ENCODE measurements around the gene GLIS2.
A peak's percentile ranks its signal among the peaks of the same experiment; 100 is the strongest.

GLIS2 gene

DNA sequence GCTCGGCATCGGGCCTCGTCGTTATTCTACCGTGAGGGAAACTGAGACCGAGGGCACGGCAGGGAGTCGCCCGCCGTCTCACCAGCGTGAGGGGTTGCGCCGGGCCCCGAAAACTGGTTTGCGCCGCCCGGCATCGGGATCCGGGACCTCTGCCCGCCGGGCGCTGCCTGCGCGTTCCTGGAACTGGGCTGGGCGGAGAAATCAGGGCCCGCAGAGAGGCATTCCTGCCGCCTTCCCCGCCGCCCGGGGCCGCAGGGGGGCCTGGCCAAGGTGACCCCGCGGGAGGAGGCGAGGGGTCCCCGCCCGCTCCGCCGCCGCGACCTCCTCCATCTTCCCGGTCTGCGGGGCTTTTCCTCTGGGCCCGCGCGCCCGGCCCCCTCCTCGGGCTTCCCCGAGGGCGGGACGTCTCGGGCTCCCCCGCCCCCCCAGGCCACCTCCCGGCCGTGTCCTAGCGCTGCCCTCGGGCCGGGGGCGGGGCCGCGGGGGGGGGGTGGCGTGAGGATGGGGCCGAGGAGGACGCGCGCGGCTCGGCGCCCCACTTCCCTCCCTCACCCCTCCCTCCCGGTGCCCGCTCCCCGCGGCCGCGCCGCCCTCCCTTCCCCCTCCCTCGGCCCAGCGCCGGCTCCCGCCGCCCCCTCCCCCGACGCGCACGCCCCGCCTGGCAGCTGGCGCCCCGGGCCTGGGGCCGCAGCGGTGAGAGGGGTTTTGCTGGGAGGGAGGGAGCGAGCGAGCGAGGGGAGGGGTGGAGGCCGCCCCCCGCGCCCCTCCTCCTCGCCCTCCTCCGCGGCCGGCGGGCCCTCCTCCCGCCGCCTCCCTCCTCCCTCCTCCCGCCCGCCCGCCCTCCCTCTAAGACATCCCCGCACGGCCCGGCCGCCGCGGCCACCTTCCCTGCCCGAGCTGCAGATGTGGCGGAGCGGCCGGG is at the start of gene GLIS2:
Gene GLIS2 (plus strand): TSS at position 882 of the 922 bp plus-strand sequence. CDS start 16,214 bp downstream, outside the sequence.
- peak; percentile 87 for DNase-seq

GRCh38 chr16:4266372-4266771 is 49.5 kb upstream of the GLIS2 start:
- DNase-seq: no peak

DNA sequence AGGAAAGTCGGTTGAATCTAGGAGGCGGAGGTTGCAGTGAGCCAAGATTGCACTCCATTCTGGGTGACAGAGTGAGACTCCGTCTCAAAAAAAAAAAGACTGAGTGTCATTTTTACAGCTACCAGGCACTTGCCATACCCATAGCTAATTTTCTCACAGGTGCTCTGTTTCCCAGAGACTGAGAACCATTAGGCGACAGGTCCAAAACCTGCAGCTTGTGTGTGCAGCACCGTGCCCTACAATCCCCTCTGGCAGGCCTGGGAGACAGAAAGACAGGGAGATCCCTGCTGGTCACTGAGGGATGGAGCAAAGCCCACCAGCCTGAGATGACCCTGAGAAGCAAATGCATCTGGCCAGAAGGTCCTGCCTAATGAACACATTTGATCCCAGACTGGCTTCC is 45.8 kb upstream of the GLIS2 start:
- DNase-seq: no peak

DNA sequence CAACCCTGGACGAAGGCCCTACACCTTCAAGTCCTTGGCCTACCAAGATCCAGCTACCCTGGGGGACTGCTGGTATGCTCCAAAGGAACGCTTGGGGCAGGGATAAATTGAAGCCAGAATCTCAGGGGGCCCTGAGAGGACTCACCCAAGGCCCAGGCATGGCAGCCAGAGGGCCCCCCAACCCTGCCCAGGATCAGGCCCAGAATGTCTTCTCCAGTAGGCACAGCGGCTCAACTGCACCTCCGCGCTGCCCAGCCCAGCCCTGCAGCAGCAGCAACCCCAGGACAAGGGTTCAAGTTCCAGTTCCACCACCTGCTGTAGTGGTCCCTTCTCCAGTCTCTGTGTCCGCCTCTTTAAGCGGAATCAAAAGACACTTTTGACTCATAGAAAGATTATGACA is 45.3 kb upstream of the GLIS2 start:
- DNase-seq: no peak

GRCh38 chr16:4271176-4272113 is 44.4 kb upstream of the GLIS2 start:
- DNase-seq: peak; percentile 75

DNA sequence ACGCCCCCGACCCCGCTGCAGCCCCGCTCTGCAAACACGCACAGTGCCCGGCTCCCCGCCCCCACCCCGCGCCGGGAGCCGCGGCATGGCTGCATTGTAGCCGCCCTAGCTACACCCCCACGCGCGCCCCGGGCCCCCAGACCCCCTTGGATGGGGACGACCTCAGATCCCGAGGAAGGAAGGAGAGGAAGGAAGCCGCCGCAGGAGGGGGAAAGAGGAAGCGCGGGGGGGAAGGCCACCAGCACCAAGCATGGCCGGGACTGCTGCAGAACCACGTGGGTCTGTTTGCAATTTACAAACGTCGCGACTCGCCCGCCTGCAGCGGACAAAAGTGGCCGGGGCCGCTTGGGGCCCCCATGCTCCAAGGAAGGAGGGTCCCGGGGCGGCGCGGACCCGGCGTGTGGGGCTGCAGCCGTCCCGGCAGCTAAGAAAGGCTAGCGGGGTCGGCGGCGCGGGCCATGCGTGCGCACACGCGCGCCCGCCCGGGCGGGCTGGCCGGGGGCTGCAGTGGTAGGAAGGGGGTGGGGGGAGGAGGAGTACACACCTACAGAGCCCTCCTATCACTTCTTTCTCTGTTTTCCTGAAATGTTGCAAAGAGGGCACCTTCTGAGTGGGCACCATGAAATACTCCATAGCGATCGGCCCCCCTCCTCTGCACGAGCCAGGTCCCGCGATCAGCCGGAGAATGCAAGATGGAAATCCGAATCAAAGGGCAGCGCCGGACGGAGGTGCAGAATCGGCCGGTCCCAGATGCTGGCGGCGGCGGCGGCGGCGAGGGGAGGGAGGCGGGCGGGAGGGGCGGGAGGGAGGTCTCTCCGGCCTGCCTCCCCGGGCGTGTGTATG is 43.5 kb upstream of the GLIS2 start:
- no peak for DNase-seq

GRCh38 chr16:4273858-4274311 is 42.0 kb upstream of the GLIS2 start:
- no peak for DNase-seq

DNA sequence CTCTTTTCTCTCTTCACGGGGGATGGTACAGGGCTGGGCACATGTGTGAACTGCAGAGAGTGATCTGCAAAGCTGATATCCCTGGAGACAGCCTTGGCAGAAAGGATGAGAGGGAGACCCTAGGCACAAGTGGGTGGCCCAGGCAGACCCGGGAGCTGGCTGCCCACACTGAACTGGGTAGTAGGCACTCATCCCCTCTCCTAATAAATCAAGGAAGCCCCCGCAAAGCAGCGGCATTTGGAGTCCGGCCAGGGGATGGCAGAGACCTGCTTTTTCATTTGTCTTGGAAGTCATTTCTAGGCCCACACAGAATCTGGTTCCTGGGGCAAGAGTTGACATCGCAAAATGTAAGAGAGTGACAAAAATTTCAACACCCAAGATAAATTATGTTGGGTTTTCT is 40.0 kb upstream of the GLIS2 start:
- no peak for DNase-seq

DNA sequence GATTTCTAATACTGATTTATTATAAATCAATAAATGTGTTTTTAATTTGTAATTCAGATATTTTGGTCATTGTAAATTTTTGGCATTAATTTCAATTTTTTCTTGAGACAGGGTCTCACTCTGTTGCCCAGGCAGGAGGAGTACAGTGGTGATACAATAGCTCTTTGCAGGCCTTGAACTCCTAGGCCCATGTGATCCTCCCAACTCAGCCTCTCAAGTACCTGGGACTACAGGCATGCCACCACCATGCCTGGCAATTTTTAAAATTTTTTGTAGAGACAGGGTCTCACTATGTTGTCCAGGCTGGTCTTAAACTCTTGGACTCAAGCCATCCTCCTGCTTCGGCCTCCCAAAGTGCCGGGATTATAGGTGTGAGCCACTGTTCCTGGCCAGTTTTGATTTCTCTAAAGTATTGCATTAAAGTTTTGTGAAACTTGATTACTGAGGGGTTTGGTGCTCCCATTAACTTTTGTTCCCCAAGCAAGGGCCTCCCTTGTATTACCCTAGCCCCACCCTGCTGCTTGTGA is 37.8 kb upstream of the GLIS2 start:
- no peak for DNase-seq

DNA sequence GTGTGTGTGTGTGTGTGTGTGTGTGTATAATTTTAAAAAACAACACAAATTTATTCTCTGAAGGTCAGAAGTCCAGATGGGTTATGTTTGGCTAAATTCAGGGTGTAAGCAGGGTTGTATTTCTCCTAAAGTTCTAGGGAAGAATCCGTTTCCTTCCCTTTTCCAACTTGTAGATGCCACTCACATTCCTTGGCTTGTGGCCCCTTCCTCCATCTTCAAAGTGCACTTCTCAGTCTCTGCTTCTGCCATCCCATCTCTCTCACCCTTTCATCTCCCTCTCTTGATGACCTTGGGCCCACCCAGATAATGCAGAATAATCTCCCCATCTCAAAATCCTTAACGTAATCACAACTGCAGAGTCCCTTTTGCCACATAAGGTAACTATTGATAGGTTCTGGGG is 35.2 kb upstream of the GLIS2 start:
- DNase-seq: no peak

GRCh38 chr16:4283441-4283840 is 32.4 kb upstream of the GLIS2 start:
- DNase-seq: no peak

DNA sequence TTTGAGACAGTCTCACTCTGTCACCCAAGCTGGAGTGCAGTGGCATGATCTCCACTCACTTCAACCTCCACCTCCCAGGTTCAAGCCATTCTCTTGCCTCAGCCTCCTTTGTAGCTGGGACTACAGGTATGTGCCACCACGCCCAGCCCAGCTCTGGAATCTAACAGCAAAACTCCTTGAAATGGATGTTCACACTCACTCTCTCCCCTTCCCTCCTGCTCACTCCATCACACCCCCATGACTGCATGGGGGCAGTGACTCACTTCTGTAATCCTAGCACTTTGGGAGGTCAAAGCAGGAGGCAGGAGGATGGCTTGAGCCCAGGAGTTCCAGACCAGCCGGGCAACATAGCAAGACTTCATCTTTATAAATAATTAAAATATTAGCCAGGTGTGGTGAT is 31.9 kb upstream of the GLIS2 start:
- DNase-seq: no peak

DNA sequence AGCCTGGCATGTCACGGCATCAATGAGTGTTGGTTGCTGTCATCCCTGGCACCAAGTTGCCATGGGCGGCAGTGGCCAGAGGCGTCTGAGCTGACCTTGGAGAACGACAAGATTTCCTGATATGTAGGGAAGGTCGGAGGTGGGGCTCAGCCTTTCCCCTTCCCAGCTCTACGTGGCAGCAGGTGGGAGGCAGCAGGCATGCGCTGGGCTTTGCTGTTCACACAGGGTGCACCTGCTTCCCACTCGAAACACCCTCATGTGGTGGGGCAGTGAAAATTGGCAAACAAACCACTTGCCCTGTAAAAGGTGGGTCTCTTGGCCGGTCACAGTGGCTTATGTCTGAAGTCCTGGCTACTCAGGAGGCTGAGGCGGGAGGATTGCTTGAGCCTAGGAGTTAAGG is 30.7 kb upstream of the GLIS2 start:
- no peak for DNase-seq

GRCh38 chr16:4288148-4288921 is 27.5 kb upstream of the GLIS2 start:
- no peak for DNase-seq

DNA sequence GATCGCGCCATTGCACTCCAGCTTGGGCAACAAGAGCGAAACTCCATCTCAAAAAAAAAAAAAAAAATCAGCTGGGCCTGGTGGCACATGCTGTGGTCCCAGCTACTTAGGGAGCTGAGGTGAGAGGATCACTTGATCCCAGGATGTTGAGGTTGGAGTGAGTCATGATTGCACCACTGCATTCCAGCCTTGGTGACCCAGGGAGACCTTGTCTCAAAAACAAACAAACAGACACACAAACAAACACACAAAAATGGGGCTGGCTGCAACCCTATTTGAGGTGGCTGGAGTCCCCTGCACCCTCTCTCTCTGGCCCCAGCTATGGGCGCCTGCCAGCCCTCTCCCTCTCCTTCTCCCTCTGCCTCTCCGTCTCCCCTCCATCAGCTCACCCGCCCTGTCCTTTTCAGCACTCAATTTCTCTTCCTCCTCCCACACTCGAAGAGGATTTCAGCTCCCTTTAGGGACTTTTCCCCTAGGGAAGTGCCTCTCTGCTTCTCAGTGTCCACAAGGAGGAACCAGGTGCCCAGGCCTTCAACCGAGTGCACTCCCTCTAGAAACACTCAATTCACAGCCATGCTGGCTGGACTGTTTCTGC is 25.5 kb upstream of the GLIS2 start:
- DNase-seq: no peak

- no peak for DNase-seq
Observed at GRCh38 chr16:4291699-4292098, 24.2 kb upstream of the GLIS2 start.

- no peak for DNase-seq
Observed at GRCh38 chr16:4293181-4293716, 22.6 kb upstream of the GLIS2 start.

GRCh38 chr16:4293822-4294457 is 21.9 kb upstream of the GLIS2 start:
- DNase-seq: no peak

GRCh38 chr16:4295581-4295980 is 20.3 kb upstream of the GLIS2 start:
- no peak for DNase-seq

DNA sequence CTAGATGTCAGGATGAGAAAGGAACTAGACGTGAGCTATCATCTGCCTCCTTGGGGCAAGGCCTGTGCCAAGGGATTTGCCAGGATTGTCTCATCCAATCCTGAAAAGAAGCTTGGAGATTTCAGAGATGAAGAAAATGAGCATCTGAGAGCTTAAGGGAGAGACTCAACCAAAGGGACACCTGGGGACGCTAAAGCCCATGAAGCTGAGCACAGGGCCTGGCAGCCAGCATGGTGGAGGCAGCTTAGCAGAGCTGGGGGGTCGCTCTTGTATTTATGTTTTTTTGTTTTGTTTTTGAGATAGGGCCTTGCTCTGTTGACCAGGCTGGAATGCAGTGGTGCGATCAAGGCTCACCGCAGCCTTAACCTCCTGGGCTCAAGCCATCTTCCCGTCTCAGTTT is 18.4 kb upstream of the GLIS2 start:
- no peak for DNase-seq

All from NCI-H510A (cell line).